22Rv1 (cell line): ENCODE results near the gene ZIC2.

Experiments
- H3K27ac ChIP-seq: fragments of 450-650 bp; 2 replicates; pipeline ENCODE4 v1.5.1; 2017
- ZFX ChIP-seq: fragments of 450-650 bp; IDR thresholded peaks from 2 replicates; pipeline ENCODE4 v1.6.1; 2017; ENCODE audit warnings: antibody characterized with exemption, borderline replicate concordance
- TF ChIP-seq, protein P1 (sequence below): fragments of 450-650 bp; IDR thresholded peaks from 2 replicates; pipeline ENCODE4 v1.5.1; 2017; ENCODE audit warnings: mild to moderate bottlenecking

Gene ZIC2

DNA sequence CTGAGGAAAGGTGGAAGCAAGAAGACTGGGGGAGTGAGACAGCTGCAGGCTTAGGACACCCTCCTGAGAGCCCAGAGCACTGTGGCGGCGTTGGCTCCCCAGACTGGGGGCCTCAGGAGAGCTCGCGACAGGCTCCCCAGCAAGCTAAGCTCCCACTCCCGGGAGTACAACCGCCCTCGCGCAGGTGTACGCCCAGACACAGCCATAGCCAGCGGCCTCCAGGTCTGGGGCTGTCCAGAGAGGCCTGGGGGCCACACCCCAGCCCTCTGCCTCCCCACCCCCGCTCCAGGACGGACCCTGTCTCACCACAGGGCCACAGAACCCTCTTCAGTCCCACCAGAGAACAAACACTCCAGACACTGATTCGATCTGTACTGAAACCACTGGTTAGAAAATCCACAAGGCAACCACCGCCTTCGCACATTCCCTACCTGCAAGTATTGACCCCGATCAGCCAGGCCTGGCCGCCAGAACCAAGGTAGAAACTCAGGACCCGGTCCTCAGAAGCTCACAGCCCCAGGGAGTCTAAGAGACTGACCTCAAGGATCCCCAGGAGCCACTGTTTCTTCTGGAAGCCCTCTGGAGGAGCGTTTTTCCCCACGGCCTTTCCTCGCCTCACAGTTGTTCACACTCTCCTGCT, 26.4 kb upstream of the ZIC2 start:
- no peak overlapping the region for H3K27ac ChIP-seq
- TF ChIP-seq ZFX = no peak
- TF ChIP-seq, protein P1, sequence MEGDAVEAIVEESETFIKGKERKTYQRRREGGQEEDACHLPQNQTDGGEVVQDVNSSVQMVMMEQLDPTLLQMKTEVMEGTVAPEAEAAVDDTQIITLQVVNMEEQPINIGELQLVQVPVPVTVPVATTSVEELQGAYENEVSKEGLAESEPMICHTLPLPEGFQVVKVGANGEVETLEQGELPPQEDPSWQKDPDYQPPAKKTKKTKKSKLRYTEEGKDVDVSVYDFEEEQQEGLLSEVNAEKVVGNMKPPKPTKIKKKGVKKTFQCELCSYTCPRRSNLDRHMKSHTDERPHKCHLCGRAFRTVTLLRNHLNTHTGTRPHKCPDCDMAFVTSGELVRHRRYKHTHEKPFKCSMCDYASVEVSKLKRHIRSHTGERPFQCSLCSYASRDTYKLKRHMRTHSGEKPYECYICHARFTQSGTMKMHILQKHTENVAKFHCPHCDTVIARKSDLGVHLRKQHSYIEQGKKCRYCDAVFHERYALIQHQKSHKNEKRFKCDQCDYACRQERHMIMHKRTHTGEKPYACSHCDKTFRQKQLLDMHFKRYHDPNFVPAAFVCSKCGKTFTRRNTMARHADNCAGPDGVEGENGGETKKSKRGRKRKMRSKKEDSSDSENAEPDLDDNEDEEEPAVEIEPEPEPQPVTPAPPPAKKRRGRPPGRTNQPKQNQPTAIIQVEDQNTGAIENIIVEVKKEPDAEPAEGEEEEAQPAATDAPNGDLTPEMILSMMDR = no peak

DNA sequence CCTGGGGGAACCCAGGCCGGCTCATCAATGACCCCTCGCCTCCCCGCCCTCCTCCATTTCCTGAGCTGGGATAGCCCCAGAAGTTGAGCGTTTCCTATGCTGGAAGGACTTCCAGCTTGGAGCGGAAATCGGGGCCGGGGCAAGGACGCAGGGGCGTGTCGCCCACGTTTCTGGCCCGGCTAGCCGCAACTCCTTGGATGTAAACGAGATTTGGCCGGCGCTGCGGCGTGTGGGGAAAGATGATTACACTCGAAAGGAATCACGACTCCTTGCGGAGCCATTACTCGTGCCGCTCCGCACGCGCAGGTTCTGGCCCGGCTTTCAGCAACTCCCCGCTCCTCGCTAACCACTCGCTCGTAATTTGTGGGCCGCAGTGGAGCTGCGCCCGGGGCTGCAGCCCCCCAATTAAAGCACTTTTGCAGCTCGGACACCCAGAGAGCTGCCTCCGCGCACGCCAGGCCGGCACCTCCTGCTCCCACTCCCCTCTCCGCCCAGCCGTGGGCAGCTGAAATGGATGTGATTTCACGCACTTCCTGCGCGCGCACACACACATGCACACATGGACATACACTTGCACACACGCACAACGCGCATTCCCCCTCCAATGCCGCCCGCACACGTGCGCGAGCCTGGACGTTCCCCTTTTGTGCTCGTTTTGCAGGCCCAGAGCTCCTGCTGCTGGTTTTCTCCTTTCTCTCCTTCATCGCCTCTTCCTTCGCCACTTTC, 25.7 kb upstream of the ZIC2 start:
- no peak overlapping the region for H3K27ac ChIP-seq
- TF ChIP-seq, protein P1 = no peak
- TF ChIP-seq ZFX = no peak

DNA sequence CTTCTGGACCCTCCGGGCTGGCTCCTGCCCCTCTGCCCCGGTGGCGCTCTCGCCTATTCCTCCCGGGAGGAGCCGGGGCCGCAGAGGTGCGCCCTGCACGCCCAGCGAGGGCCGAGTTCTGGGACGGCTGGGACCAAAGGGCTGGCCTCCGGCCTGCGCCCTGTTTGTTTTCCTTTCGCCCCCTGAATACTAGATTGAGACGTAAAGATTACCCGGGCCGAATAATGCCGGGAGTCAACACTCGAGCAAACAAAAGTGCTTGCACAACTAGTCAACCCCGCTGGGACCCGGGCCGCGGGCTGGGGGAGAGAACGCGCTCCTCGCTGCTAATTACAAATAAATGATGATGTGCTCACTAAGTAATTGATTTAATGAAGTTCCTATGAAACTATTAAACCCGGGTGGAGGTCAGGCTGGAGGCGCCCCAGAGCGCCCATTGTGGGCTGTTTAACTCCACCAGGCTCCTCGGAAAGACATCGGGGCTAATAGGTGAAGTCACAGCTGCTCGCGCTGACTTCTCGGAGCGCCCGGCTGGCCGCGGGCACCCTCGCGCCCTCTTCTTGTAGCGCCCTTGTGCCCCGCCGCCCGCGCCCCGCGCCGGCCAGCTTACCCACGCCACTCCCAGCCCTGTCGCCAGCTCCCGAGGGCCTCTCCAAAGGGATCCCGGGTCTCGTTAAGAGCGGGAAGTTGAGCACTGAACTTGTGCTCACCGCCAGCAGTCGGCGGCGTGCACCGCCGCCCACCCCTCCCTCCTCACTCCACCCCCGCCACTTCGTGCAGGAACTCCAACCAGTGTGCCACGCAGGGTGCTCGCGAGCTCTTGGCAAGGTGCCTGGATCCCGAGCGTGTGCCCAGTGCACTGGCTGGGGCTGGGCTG, 24.9 kb upstream of the ZIC2 start:
- H3K27ac ChIP-seq = no peak overlapping the region
- TF ChIP-seq, protein P1 = peak; percentile 24; the same call in 1 of the 2 replicates
- no peak for TF ChIP-seq ZFX

GRCh38 chr13:99958406-99959126, 23.0 kb upstream of the ZIC2 start:
- H3K27ac ChIP-seq = no peak overlapping the region
- no peak for TF ChIP-seq ZFX
- TF ChIP-seq, protein P1 = no peak

DNA sequence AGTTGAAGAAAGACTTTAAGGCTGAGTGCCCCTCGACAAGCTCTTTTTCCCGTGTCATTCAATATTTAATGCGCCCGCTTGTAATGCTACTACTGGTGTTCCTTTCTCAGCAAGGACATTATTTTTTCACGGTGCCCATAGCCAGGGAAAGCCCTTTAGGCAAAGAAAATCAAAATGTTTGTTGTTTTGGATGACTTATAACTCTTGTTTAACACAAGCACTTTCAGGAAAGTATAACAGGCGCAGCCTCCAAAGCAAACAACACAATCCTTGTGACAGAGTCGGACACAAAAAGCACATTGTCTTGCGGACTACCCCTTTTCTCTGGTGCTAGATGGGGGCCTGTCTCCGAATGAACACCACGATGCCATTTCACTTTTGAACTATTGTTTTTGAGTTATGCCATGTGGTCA, 22.5 kb upstream of the ZIC2 start:
- TF ChIP-seq ZFX = no peak
- TF ChIP-seq, protein P1 = no peak
- H3K27ac ChIP-seq = no peak overlapping the region

DNA sequence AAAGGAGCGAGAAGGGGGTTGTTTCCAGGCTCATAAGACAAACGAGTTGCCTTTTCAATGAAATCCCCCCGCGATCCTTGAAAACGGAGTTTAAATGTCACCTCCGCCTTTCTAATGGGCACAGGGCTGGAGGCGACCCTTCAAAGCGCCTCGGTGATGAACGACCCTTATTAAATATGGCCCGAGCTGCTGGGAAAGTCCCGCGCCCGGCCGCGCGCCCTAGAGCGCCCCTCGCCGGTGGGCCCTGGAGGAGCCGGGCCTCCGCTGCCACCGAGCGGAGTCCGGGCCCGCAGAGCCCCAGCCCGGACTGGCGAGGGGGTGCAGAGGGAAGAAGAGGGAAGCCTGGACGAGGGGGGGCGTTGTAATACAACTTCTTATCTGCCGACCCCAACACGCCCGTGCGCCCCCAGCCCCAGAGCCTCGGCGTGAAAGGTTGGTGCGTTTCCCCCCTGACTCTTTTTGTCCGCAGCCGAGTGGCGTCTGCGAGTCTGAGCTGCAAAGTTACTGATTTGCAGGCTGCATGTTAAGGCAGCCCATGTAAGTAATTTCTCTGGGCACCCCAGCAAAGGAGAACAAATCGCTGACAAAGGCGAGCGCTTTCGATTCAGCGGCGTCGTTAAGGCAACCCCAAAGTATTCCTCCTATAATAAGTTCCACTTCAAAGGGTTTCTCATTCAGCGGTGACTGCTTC, 21.9 kb upstream of the ZIC2 start:
- TF ChIP-seq ZFX = no peak
- TF ChIP-seq, protein P1 = peak; percentile 79
- no peak overlapping the region for H3K27ac ChIP-seq
